GM23338 (cell line): ENCODE measurements around the gene GALNT9. TPM values are rescaled to one million over a fixed set of nuclear protein-coding genes. Genes with fewer than 3 reads are reported as not detected.

Source experiments
- ATAC-seq: fragments of 200-7000 bp; cut with Tn5 transposase; 3 replicates; pipeline ENCODE4 v1.9.1; 2020
- DNase-seq: peaks from one replicate; pipeline ENCODE4 v3.0.0-alpha.2; 2015; ENCODE audit warnings: low spot score
- H2AFZ ChIP-seq: fragments of 200-600 bp; sonication (generic); 2 replicates; pipeline ENCODE4 v1.8.0; 2016; ENCODE audit warnings: antibody characterized with exemption, mild to moderate bottlenecking, moderate library complexity
- H3F3A ChIP-seq: fragments of 200-600 bp; sonication (generic); replicated peaks from 2 replicates; pipeline ENCODE4 v1.8.0; 2017; ENCODE audit warnings: antibody characterized with exemption, mixed run types, low read depth
- H3K27ac ChIP-seq: fragments of 200-600 bp; sonication (generic); 2 replicates; pipeline ENCODE4 v1.6.1; 2016; ENCODE audit warnings: low read depth
- H3K27me3 ChIP-seq: fragments of 200-600 bp; sonication (generic); 2 replicates; pipeline ENCODE4 v1.8.0; 2016; ENCODE audit warnings: mild to moderate bottlenecking, mixed run types, moderate library complexity; ENCODE audit not compliant: insufficient read depth
- H3K36me3 ChIP-seq: fragments of 200-600 bp; sonication (generic); 2 replicates; pipeline ENCODE4 v1.8.0; 2016; ENCODE audit warnings: mild to moderate bottlenecking; ENCODE audit not compliant: insufficient read depth
- H3K4me1 ChIP-seq: fragments of 200-600 bp; sonication (generic); 2 replicates; pipeline ENCODE4 v1.8.0; 2016; ENCODE audit warnings: mild to moderate bottlenecking, moderate library complexity; ENCODE audit not compliant: insufficient read depth
- H3K4me2 ChIP-seq: fragments of 200-600 bp; sonication (generic); 2 replicates; pipeline ENCODE4 v1.7.1; 2017; ENCODE audit warnings: mixed run types
- H3K4me3 ChIP-seq: fragments of 200-600 bp; sonication (generic); 2 replicates; pipeline ENCODE4 v1.6.1; 2016; ENCODE audit warnings: mixed run types
- H3K79me2 ChIP-seq: fragments of 200-600 bp; sonication (generic); replicated peaks from 2 replicates; pipeline ENCODE4 v1.8.0; 2017; ENCODE audit warnings: mild to moderate bottlenecking; ENCODE audit not compliant: insufficient read depth
- H3K9me2 ChIP-seq: fragments of 200-600 bp; sonication (generic); 2 replicates; pipeline ENCODE4 v1.8.0; 2017; ENCODE audit not compliant: insufficient read depth
- H4K20me1 ChIP-seq: fragments of 200-600 bp; sonication (generic); replicated peaks from 2 replicates; pipeline ENCODE4 v1.8.0; 2017; ENCODE audit warnings: mild to moderate bottlenecking; ENCODE audit not compliant: insufficient read depth
- H3K27ac Mint-ChIP-seq: 2 replicates; pipeline ENCODE4 v1.8.0; 2020; ENCODE audit warnings: inconsistent platforms, mild to moderate bottlenecking, moderate library complexity, mixed read lengths
- H3K27me3 Mint-ChIP-seq: 3 replicates; pipeline ENCODE4 v1.8.0; 2022; ENCODE audit warnings: low read depth, mild to moderate bottlenecking, moderate library complexity, mixed read lengths, inconsistent platforms; ENCODE audit not compliant: insufficient read depth, poor library complexity
- H3K36me3 Mint-ChIP-seq: 3 replicates; pipeline ENCODE4 v1.8.0; 2021; ENCODE audit warnings: low read depth, mild to moderate bottlenecking, inconsistent platforms, moderate library complexity, mixed read lengths
- H3K4me1 Mint-ChIP-seq: 3 replicates; pipeline ENCODE4 v1.8.0; 2020; ENCODE audit warnings: mild to moderate bottlenecking, inconsistent platforms, mixed read lengths
- H3K4me3 Mint-ChIP-seq: 3 replicates; pipeline ENCODE4 v1.8.0; 2021; ENCODE audit warnings: moderate library complexity, mild to moderate bottlenecking, inconsistent platforms, mixed read lengths
- H3K9me3 Mint-ChIP-seq: 3 replicates; pipeline ENCODE4 v1.8.0; 2020; ENCODE audit warnings: moderate library complexity, mild to moderate bottlenecking, inconsistent platforms, mixed read lengths
- CREB1 ChIP-seq: fragments of 250-450 bp; sonication (Bioruptor Pico); IDR thresholded peaks from 2 replicates; pipeline ENCODE4 v1.5.0; 2020; ENCODE audit warnings: low read depth, mild to moderate bottlenecking, moderate library complexity
- CTCF ChIP-seq, 2 experiments: fragments of 200-600 bp in 1 of 2; sonication (generic) in 1 of 2; conservative IDR thresholded peaks; 2 replicates each; pipeline versions ENCODE4 v1.5.1 to v1.6.1; 2016 to 2017; ENCODE audit warnings: antibody characterized with exemption in 2 of 2, low read depth in 2 of 2, mild to moderate bottlenecking in 2 of 2, moderate library complexity in 1 of 2
- ETS1 ChIP-seq: IDR thresholded peaks from 2 replicates; pipeline ENCODE4 v1.6.1; 2016; ENCODE audit warnings: antibody characterized with exemption
- EZH2 ChIP-seq: fragments of 200-600 bp; sonication (generic); IDR thresholded peaks from one replicate; pipeline ENCODE4 v1.8.0; 2017; ENCODE audit warnings: antibody characterized with exemption, mild to moderate bottlenecking, low read depth; ENCODE audit not compliant: unreplicated experiment
- EZH2phosphoT487 ChIP-seq: fragments of 200-600 bp; sonication (generic); IDR thresholded peaks from one replicate; pipeline ENCODE4 v1.8.1; 2018; ENCODE audit warnings: antibody characterized with exemption; ENCODE audit not compliant: unreplicated experiment
- JUNB ChIP-seq: IDR thresholded peaks from one replicate; pipeline ENCODE4 v1.6.1; 2016; ENCODE audit warnings: antibody characterized with exemption; ENCODE audit not compliant: unreplicated experiment
- NANOG ChIP-seq: IDR thresholded peaks from 2 replicates; pipeline ENCODE4 v1.6.1; 2016; ENCODE audit warnings: antibody characterized with exemption, borderline replicate concordance
- POLR2AphosphoS5 ChIP-seq: IDR thresholded peaks from 2 replicates; pipeline ENCODE4 v1.6.1; 2016; ENCODE audit warnings: antibody characterized with exemption, low read depth
- REST ChIP-seq: IDR thresholded peaks from one replicate; pipeline ENCODE4 v1.6.1; 2018; ENCODE audit warnings: antibody characterized with exemption; ENCODE audit not compliant: unreplicated experiment
- STAT1 ChIP-seq: IDR thresholded peaks from one replicate; pipeline ENCODE4 v1.6.1; 2016; ENCODE audit warnings: antibody characterized with exemption; ENCODE audit not compliant: unreplicated experiment
- ZNF114 ChIP-seq: fragments of 250-450 bp; sonication (Bioruptor Pico); IDR thresholded peaks from 2 replicates; pipeline ENCODE4 v1.5.0; 2020; ENCODE audit warnings: mild to moderate bottlenecking, moderate library complexity
- ZNF331 ChIP-seq: fragments of 250-450 bp; sonication (Bioruptor Pico); IDR thresholded peaks from 2 replicates; pipeline ENCODE4 v1.5.0; 2020; ENCODE audit warnings: low read depth, mild to moderate bottlenecking, moderate library complexity
- ZNF462 ChIP-seq: fragments of 250-450 bp; sonication (Bioruptor Pico); IDR thresholded peaks from 2 replicates; pipeline ENCODE4 v1.5.0; 2020; ENCODE audit warnings: mild to moderate bottlenecking, moderate library complexity
- polyA plus RNA-seq: library from polyadenylated mRNA; unstranded; fragments of >200 nt; fragmentation: Nextera tagmentation; extraction: Ambion mirVana; gene quantifications from 2 replicates; pipeline ENCODE4 v1.2.1, GENCODE V29; 2016
- total RNA-seq: library from RNA; depleted of rRNA; stranded (reverse); fragments of >200 nt; shearing (Covaris generic); gene quantifications from 2 replicates; pipeline ENCODE4 v1.2.3, GENCODE V29; 2014

The GALNT9 gene
- total and polyA plus RNA-seq, 2 experiments from 2014 or later = 0.81 to 2.5 TPM

- Histone ChIP-seq H3K27me3 (no peaks in the 10 kb centered on the region), H3K36me3 (no peaks in the 10 kb centered on the region), H3K4me3 (no peak overlapping the region), H2AFZ (no peak overlapping the region), H3K79me2 (no peaks in the 10 kb centered on the region), H3K27ac (no peak overlapping the region), H3K4me1 (no peaks in the 10 kb centered on the region), H4K20me1 (no peaks in the 10 kb centered on the region), H3K9me2 (no peaks in the 10 kb centered on the region), H3K4me2 (no peak overlapping the region), H3F3A (no peaks in the 10 kb centered on the region)
- no peak overlapping the region for H3K27ac Mint-ChIP-seq
- no peaks in the 10 kb centered on the region for H3K27me3 Mint-ChIP-seq
- H3K9me3 Mint-ChIP-seq = no peaks in the 10 kb centered on the region
- H3K4me3 Mint-ChIP-seq = no peak overlapping the region
- DNase-seq = no peak
- ATAC-seq = no peak
- H3K36me3 Mint-ChIP-seq = no peaks in the 10 kb centered on the region
- H3K4me1 Mint-ChIP-seq = no peaks in the 10 kb centered on the region
- TF ChIP-seq ZNF462 (CRISPR knock-in tag) = no peak
- TF ChIP-seq ETS1 = no peak
- no peak for TF ChIP-seq REST
- no peak for TF ChIP-seq EZH2phosphoT487
- TF ChIP-seq EZH2 = no peak
- TF ChIP-seq JUNB = no peak
- TF ChIP-seq ZNF114 = no peak
- TF ChIP-seq NANOG = no peak
- TF ChIP-seq CTCF (conservative IDR thresholded peaks at IDR 0.05; ENCODE audit: low read depth in 2 of 2) = no peak
- no peak for TF ChIP-seq STAT1
- TF ChIP-seq CREB1 (CRISPR knock-in tag) = no peak
- TF ChIP-seq ZNF331 (CRISPR knock-in tag) = no peak
- no peak for TF ChIP-seq POLR2AphosphoS5
Measured at GRCh38 chr12:132228476-132229192, 100.8 kb downstream of the GALNT9 start.
